HG02798 (cell line): ENCODE data around the gene LYRM4.
"Not testable (repeated sequence)": the region's sequence is repeated elsewhere in the genome, so short reads cannot be mapped to it uniquely, and the experiment has no call there.

Source experiments
- ATAC-seq: cut with Tn5 transposase; IDR thresholded peaks from one replicate; pipeline ENCODE4 v1.9.1; 2021; ENCODE audit warnings: mild to moderate bottlenecking; ENCODE audit not compliant: unreplicated experiment, poor library complexity

The LYRM4 gene

GRCh38 chr6:5126214-5126613 lies 134.5 kb downstream of the LYRM4 start:
- ATAC-seq, result no peak

DNA sequence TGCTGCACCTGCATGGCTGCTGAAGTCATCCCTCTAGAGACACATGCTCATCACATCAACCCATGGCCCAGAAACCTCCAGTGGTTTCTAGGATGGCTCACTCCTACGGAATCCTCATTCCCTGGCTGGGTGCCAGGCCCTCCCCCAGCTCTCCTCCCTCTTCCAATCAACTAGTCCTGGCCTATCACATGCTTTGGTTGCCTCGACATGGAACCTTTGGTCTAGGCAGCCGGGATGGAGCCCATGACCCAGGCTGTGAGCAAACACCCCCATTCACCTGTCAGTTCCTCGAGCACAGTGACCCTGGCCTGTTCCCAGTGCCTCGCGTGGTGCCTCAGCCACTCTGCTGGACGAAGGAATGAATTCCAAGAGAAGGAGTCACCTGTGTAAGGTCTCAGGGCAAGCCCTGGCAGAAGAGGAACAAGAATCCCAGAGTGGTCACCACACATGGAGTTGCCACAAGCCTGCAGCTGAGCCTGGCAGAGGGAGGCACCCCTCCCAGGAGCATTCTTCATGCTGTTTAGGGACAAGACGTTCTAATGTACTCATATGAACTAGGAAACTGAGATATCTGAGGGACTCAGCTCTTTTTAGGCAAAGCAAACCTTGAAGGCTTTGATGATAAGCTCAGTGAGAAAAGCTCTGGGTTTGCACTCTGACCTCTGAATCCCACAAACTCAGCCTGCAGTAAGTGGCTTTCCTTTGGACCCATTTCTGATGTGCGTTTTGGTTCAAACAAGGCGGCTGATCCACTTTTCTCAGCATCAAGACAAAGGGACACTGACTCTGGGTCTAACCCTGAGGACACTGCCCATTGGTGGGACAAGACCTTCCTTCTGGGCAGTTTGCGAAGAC lies 135.4 kb downstream of the LYRM4 start:
- ATAC-seq, result no peak

DNA sequence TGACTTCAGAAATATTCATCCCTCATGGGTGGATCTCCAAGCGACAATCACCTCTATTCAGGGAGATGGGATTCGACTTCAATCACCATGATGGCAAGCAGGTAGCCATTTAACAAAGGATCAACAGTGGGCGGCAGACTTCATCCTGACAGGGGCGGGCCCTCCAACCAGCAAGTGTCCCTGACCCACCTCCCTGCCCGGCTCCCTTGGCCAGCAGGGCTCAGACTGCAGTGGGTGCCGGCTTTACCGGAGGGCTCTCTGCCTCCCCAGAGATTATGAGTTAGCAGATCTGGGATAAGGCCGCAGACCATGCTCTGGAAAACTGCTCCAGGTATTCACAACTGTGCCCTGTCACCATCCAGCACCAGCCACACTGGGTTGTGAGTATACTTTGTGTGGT lies 136.2 kb downstream of the LYRM4 start:
- ATAC-seq, result no peak

GRCh38 chr6:5123296-5124143 lies 137.2 kb downstream of the LYRM4 start:
- no peak for ATAC-seq

- ATAC-seq, result no peak
These were observed 138.1 kb downstream of the LYRM4 start for GRCh38 chr6:5122504-5123112.

- no peak for ATAC-seq
These were observed 138.8 kb downstream of the LYRM4 start for GRCh38 chr6:5121956-5122355.

- no peak for ATAC-seq
These were observed 139.3 kb downstream of the LYRM4 start for GRCh38 chr6:5121479-5121878.

- not testable (repeated sequence) for ATAC-seq
These were observed 140.2 kb downstream of the LYRM4 start for GRCh38 chr6:5120543-5120942.

- no peak for ATAC-seq
These were observed 140.7 kb downstream of the LYRM4 start for GRCh38 chr6:5120011-5120410.

DNA sequence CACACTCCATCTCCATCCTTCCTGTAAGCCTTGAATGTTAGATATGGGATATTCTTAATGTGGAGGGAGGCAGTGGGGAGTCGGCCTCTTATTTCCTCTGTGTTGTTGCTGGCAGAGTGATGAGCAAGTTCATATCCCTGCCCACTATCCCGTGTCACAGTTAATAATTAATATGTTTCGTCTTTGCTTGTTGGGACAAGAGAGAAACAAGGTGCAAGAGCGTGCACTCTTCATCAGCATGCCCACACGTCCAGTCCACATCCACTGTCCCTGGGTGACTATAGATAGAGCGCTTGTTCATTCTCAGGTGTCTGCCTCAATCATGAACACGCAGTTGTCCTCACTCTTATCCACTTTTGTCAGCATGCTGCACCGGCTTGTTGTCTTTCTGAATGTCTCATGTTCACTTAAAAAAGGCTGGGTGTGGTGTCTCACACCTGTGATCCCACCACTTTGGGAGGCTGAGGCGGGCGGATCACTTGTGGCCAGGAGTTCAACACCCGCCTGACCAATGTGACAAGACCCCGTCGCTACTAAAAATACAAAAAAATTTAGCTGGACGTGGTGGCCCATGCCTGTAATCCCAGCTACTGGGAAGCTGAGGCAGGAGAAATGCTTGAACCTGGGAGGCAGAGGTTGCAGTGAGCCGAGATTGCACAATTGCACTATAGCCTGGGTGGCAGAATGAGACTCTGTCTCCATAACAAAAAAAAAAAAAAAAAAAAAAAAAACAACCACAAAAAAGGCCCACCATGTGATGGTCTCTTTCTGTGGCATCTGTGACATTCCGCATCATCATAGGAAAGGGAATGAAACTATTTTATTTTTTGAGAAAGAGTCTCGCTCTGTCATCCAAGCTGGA lies 141.4 kb downstream of the LYRM4 start:
- ATAC-seq, result no peak

- ATAC-seq, result no peak
These were observed 144.3 kb downstream of the LYRM4 start for GRCh38 chr6:5116243-5116991.

- no peak for ATAC-seq
These were observed 145.6 kb downstream of the LYRM4 start for GRCh38 chr6:5115168-5115567.

GRCh38 chr6:5113096-5113495 lies 147.7 kb downstream of the LYRM4 start:
- no peak for ATAC-seq

DNA sequence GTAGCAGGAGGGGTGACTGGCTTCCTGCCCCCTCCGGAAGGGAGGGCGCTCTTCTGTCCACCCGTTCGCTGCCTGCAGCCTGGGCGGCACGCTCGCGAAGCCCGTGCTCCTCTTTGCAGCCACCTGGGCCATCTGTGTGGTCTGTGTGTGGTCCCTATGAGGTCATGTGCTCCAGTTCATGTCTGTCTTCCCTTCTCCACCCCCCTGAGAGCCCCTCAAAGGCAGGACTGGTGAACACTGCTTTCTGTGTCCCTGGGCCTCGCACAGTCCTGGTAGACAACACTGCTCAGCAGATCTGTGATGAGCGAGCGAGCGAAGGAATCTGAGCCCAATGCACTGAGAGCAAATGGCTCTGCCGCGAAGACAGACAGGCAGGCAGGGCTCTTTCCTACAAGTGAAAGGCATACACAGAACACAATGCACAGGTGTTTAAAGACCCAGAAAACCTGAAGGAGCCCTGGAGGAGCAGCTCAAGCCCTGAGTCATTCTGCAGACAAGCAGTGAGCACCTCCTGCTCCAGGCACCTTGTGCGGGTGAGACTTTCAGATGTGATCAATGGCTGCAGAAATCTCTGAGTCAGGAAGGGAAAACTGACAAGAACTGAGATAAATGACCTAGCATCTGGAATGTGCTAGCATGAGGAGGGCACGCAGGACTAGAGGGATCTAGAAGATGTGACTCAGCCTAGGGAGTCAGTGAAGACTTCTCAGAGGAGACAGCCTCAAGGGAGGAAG lies 148.5 kb downstream of the LYRM4 start:
- no peak for ATAC-seq

- no peak for ATAC-seq
These were observed 149.1 kb downstream of the LYRM4 start for GRCh38 chr6:5111626-5112025.

- ATAC-seq, result no peak
These were observed 150.5 kb downstream of the LYRM4 start for GRCh38 chr6:5110246-5110645.

GRCh38 chr6:5109436-5109835 lies 151.3 kb downstream of the LYRM4 start:
- ATAC-seq, result no peak

DNA sequence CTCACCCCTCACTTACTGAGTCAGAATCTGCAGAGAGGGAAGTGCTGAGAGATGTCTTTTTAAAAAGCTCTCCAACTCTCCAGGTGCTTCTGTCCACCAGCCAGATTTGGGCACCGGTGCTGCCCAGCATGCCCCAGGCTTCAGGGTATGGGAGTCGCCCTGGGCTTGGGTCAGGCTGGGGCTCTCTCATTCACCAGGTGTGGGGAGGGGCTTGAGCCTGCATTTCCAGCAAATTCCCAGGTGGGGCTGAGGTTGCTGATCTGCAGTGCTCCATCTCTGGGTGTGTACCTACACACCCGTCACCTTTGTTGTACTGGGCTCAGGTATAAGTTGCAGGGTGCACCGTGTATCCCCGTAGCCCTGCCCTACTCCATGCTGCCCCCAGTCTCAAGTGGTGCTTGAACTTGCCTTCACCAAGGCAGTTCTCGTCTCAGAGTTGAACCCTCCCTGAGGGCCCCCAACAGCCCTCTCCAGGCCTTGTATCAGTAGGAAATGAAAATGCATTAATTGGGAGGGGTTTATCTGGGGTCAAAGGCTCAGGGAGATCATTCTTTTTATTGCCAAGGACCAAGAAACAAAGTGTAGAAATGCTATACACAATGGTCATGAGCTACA lies 152.1 kb downstream of the LYRM4 start:
- no peak for ATAC-seq
